ENCODE results near the gene SLCO3A1.
"Not testable (repeated sequence)": the region's sequence is repeated elsewhere in the genome, so short reads cannot be mapped to it uniquely, and the experiment has no call there.

The SLCO3A1 gene

GRCh38 chr15:92035961-92036360 is 182.5 kb downstream of the SLCO3A1 start:
- no peak for DNase-seq (ENCODE audit: low read depth)

GRCh38 chr15:92037491-92037890 is 184.0 kb downstream of the SLCO3A1 start:
- no peak for DNase-seq (ENCODE audit: low read depth)

GRCh38 chr15:92040350-92040749 is 186.8 kb downstream of the SLCO3A1 start:
- DNase-seq (ENCODE audit: low read depth) = no peak

GRCh38 chr15:92041371-92041770 is 187.9 kb downstream of the SLCO3A1 start:
- no peak for DNase-seq (ENCODE audit: low read depth)

GRCh38 chr15:92043283-92043682 is 189.8 kb downstream of the SLCO3A1 start:
- DNase-seq (ENCODE audit: low read depth) = no peak

GRCh38 chr15:92044203-92044909 is 190.8 kb downstream of the SLCO3A1 start:
- DNase-seq (ENCODE audit: low read depth) = no peak

GRCh38 chr15:92047900-92048299 is 194.4 kb downstream of the SLCO3A1 start:
- DNase-seq (ENCODE audit: low read depth) = no peak

- no peak for DNase-seq (ENCODE audit: low read depth)
Measured at GRCh38 chr15:92048739-92049138, 195.2 kb downstream of the SLCO3A1 start.

- DNase-seq (ENCODE audit: low read depth) = no peak
Measured at GRCh38 chr15:92049290-92049989, 195.9 kb downstream of the SLCO3A1 start.

- no peak for DNase-seq (ENCODE audit: low read depth)
Measured at GRCh38 chr15:92050220-92050898, 196.9 kb downstream of the SLCO3A1 start.

- DNase-seq (ENCODE audit: low read depth) = peak; percentile 4
Measured at GRCh38 chr15:92051716-92052115, 198.2 kb downstream of the SLCO3A1 start.

- DNase-seq (ENCODE audit: low read depth) = no peak
Measured at GRCh38 chr15:92053753-92054316, 200.3 kb downstream of the SLCO3A1 start.

GRCh38 chr15:92056875-92057274 is 203.4 kb downstream of the SLCO3A1 start:
- DNase-seq (ENCODE audit: low read depth) = no peak

- DNase-seq (ENCODE audit: low read depth) = no peak
Measured at GRCh38 chr15:92059036-92059970, 205.8 kb downstream of the SLCO3A1 start.

- not testable (repeated sequence) for DNase-seq (ENCODE audit: low read depth)
Measured at GRCh38 chr15:92059971-92060311, 206.4 kb downstream of the SLCO3A1 start.

- no peak for DNase-seq (ENCODE audit: low read depth)
Measured at GRCh38 chr15:92061511-92062195, 208.1 kb downstream of the SLCO3A1 start.

- DNase-seq (ENCODE audit: low read depth) = no peak
Measured at GRCh38 chr15:92062505-92062904, 209.0 kb downstream of the SLCO3A1 start.

- no peak for DNase-seq (ENCODE audit: low read depth)
Measured at GRCh38 chr15:92068121-92068520, 214.6 kb downstream of the SLCO3A1 start.

GRCh38 chr15:92069308-92070250 is 216.1 kb downstream of the SLCO3A1 start:
- DNase-seq (ENCODE audit: low read depth) = peak; percentile 41

- DNase-seq (ENCODE audit: low read depth) = not testable (repeated sequence)
Measured at GRCh38 chr15:92070251-92070650, 216.7 kb downstream of the SLCO3A1 start.
